Neural cell (in vitro differentiated cells): ENCODE data around the gene STRADA.

Experiments
- CTCF ChIP-seq: fragments of 450-650 bp; IDR thresholded peaks from 2 replicates; pipeline ENCODE4 v1.5.1; 2014; ENCODE audit warnings: antibody characterized with exemption, mild to moderate bottlenecking, moderate library complexity; ENCODE audit not compliant: poor library complexity, severe bottlenecking
- EP300 ChIP-seq: fragments of 450-650 bp; conservative IDR thresholded peaks from 2 replicates; pipeline ENCODE4 v1.6.1; 2014; ENCODE audit warnings: antibody characterized with exemption, mild to moderate bottlenecking, moderate library complexity; ENCODE audit not compliant: poor library complexity, severe bottlenecking
- EZH2 ChIP-seq: fragments of 200-600, 300-800 bp; shearing (Covaris generic), sonication (generic); IDR thresholded peaks from 2 replicates; pipeline ENCODE4 v1.6.1; 2014; ENCODE audit warnings: antibody characterized with exemption, low read length, borderline replicate concordance, mild to moderate bottlenecking; ENCODE audit not compliant: insufficient read depth, poor library complexity, severe bottlenecking
- MXI1 ChIP-seq: fragments of 450-650 bp; conservative IDR thresholded peaks from 2 replicates; pipeline ENCODE4 v1.6.1; 2014; ENCODE audit warnings: antibody characterized with exemption, mild to moderate bottlenecking; ENCODE audit not compliant: poor library complexity, severe bottlenecking
- POLR2AphosphoS5 ChIP-seq: IDR thresholded peaks from 2 replicates; pipeline ENCODE4 v1.6.1; 2012
- REST ChIP-seq: IDR thresholded peaks from 2 replicates; pipeline ENCODE4 v1.6.1; 2012; ENCODE audit warnings: borderline replicate concordance
- SMC3 ChIP-seq: fragments of 450-650 bp; conservative IDR thresholded peaks from 2 replicates; pipeline ENCODE4 v1.6.1; 2014; ENCODE audit warnings: antibody characterized with exemption, mild to moderate bottlenecking, moderate library complexity; ENCODE audit not compliant: poor library complexity
- TAF1 ChIP-seq: IDR thresholded peaks from 2 replicates; pipeline ENCODE4 v1.6.1; 2012; ENCODE audit warnings: low read depth

GRCh38 chr17:63741143-63741407, 524 bp downstream of the STRADA start:
- TF ChIP-seq CTCF (no peak), TAF1 (no peak), EP300 (no peak), EZH2 (no peak), POLR2AphosphoS5 (no peak), REST (no peak), SMC3 (no peak), MXI1 (no peak)
